HFFc6 (cell line): Measurements from ENCODE around the gene TMEM151B. TPM values are rescaled to one million over a fixed set of nuclear protein-coding genes. Genes with fewer than 3 reads are reported as not detected.
"Not testable (repeated sequence)": the region's sequence is repeated elsewhere in the genome, so short reads cannot be mapped to it uniquely, and the experiment has no call there.

Source experiments
- DNase-seq: peaks from one replicate; pipeline ENCODE4 v3.0.0-alpha.2; 2018
- H3K27ac Mint-ChIP-seq: 2 replicates; pipeline ENCODE4 v1.8.0; 2020; ENCODE audit warnings: mild to moderate bottlenecking, mixed read lengths
- H3K27me3 Mint-ChIP-seq: 2 replicates; pipeline ENCODE4 v1.8.0; 2021; ENCODE audit warnings: mild to moderate bottlenecking, moderate library complexity, mixed read lengths; ENCODE audit not compliant: insufficient read depth
- H3K36me3 Mint-ChIP-seq: 2 replicates; pipeline ENCODE4 v1.8.0; 2021; ENCODE audit warnings: low read depth, mixed read lengths
- H3K4me1 Mint-ChIP-seq: 2 replicates; pipeline ENCODE4 v1.8.0; 2020; ENCODE audit warnings: low read depth, mixed read lengths
- H3K4me3 Mint-ChIP-seq: 2 replicates; pipeline ENCODE4 v1.8.0; 2020; ENCODE audit warnings: mild to moderate bottlenecking, moderate library complexity, mixed read lengths
- H3K9me3 Mint-ChIP-seq: 2 replicates; pipeline ENCODE4 v1.8.0; 2020; ENCODE audit warnings: mild to moderate bottlenecking, mixed read lengths
- CTCF ChIP-seq: fragments of 200-600 bp; sonication (generic); IDR thresholded peaks from 2 replicates; pipeline ENCODE4 v1.5.0; 2021; ENCODE audit warnings: antibody characterized with exemption, mild to moderate bottlenecking
- total RNA-seq, 6 experiments: library from RNA; stranded (reverse); fragmentation: NEBNext Ultra II Directional; extraction: Animal tissue kit (Norgen Biotek cat#: 25700); gene quantifications; 2 replicates in 1 of 6; 3 replicates in 5 of 6; pipeline ENCODE4 v1.2.3, GENCODE V29; 2021

TMEM151B gene
- total RNA-seq, 6 experiments from 2014 or later, result not detected

- Mint-ChIP-seq H3K9me3 (no peaks in the 10 kb centered on the region), H3K4me3 (no peak overlapping the region), H3K27ac (no peak overlapping the region), H3K4me1 (no peaks in the 10 kb centered on the region), H3K36me3 (no peaks in the 10 kb centered on the region), H3K27me3 (peaks cover 18% of the 10 kb centered on the region)
- DNase-seq, result no peak
- no peak for TF ChIP-seq CTCF
Measured at GRCh38 chr6:44349904-44350649, 79.8 kb downstream of the TMEM151B start.

- not testable (repeated sequence) for H3K9me3 Mint-ChIP-seq, DNase-seq, H3K27ac Mint-ChIP-seq, H3K36me3 Mint-ChIP-seq, H3K4me1 Mint-ChIP-seq, H3K4me3 Mint-ChIP-seq
- H3K27me3 Mint-ChIP-seq, result peaks cover 14% of the 10 kb centered on the region
Measured at GRCh38 chr6:44350650-44350994, 80.4 kb downstream of the TMEM151B start.

- Mint-ChIP-seq H3K4me3 (no peak overlapping the region), H3K9me3 (no peaks in the 10 kb centered on the region; the same call in 1 of the 2 replicates), H3K4me1 (no peaks in the 10 kb centered on the region), H3K27me3 (peaks cover 25% of the 10 kb centered on the region), H3K36me3 (no peaks in the 10 kb centered on the region), H3K27ac (no peak overlapping the region)
- TF ChIP-seq CTCF, result no peak
- no peak for DNase-seq
Measured at GRCh38 chr6:44352259-44352658, 82.0 kb downstream of the TMEM151B start.

- Mint-ChIP-seq H3K36me3 (no peaks in the 10 kb centered on the region), H3K9me3 (no peaks in the 10 kb centered on the region; the same call in 1 of the 2 replicates), H3K27ac (no peak overlapping the region), H3K4me3 (no peak overlapping the region), H3K27me3 (peaks cover 28% of the 10 kb centered on the region), H3K4me1 (no peaks in the 10 kb centered on the region)
- DNase-seq, result no peak
- TF ChIP-seq CTCF, result no peak
Measured at GRCh38 chr6:44353336-44353735, 83.1 kb downstream of the TMEM151B start.

GRCh38 chr6:44355640-44356039, 85.4 kb downstream of the TMEM151B start:
- peaks cover 32% of the 10 kb centered on the region for H3K27me3 Mint-ChIP-seq
- H3K9me3 Mint-ChIP-seq, result no peaks in the 10 kb centered on the region; the same call in 1 of the 2 replicates
- H3K4me3 Mint-ChIP-seq, result no peak overlapping the region
- H3K4me1 Mint-ChIP-seq, result no peaks in the 10 kb centered on the region
- DNase-seq, result no peak
- no peak for TF ChIP-seq CTCF
- H3K36me3 Mint-ChIP-seq, result no peaks in the 10 kb centered on the region
- no peak overlapping the region for H3K27ac Mint-ChIP-seq

- no peak overlapping the region for H3K27ac Mint-ChIP-seq
- DNase-seq, result no peak
- H3K4me1 Mint-ChIP-seq, result no peaks in the 10 kb centered on the region
- no peaks in the 10 kb centered on the region; the same call in 1 of the 2 replicates for H3K9me3 Mint-ChIP-seq
- no peaks in the 10 kb centered on the region for H3K36me3 Mint-ChIP-seq
- no peak overlapping the region for H3K4me3 Mint-ChIP-seq
- TF ChIP-seq CTCF, result no peak
- H3K27me3 Mint-ChIP-seq, result peaks cover 35% of the 10 kb centered on the region
Measured at GRCh38 chr6:44356487-44356886, 86.2 kb downstream of the TMEM151B start.

Other genes starting within 250 kb of the TMEM151B start
- gene MRPL14, start 143.0 kb upstream of the TMEM151B start, total RNA-seq, result 10 to 100 TPM; 50.9 to 64.2 (median 56.0) TPM
- 10 to 100 TPM; 38.3 to 55.1 (median 44.7) TPM for gene TMEM63B, start 142.9 kb upstream of the TMEM151B start, total RNA-seq
- not detected for gene CAPN11, start 111.6 kb upstream of the TMEM151B start, total RNA-seq
- not detected for gene MYMX, start 53.5 kb upstream of the TMEM151B start, total RNA-seq
- gene SLC29A1, start 46.9 kb upstream of the TMEM151B start, total RNA-seq, result 10 to 100 TPM; 14.9 to 29.9 (median 26.8) TPM
- 1,000 to 10,000 TPM in 1 of 6 experiments, 100 to 1,000 TPM in 5; 847 to 1,026 (median 920) TPM for gene HSP90AB1, start 23.3 kb upstream of the TMEM151B start, total RNA-seq
- gene SLC35B2, start 12.9 kb upstream of the TMEM151B start, total RNA-seq, result 100 to 1,000 TPM; 108 to 132 (median 120) TPM
- gene NFKBIE, start 4.9 kb upstream of the TMEM151B start, total RNA-seq, result 1 to 10 TPM; 4.2 to 6.7 (median 5.8) TPM
- gene AARS2, start 42.9 kb downstream of the TMEM151B start, total RNA-seq, result 10 to 100 TPM in 5 of 6 experiments, 1 to 10 TPM in 1; 8.8 to 11.5 (median 10.7) TPM
- not detected for gene SPATS1, start 72.2 kb downstream of the TMEM151B start, total RNA-seq
- gene CDC5L, start 117.3 kb downstream of the TMEM151B start, total RNA-seq, result 10 to 100 TPM; 17.9 to 23.5 (median 21.6) TPM